ENCODE data around the gene MTCL1.

DNA sequence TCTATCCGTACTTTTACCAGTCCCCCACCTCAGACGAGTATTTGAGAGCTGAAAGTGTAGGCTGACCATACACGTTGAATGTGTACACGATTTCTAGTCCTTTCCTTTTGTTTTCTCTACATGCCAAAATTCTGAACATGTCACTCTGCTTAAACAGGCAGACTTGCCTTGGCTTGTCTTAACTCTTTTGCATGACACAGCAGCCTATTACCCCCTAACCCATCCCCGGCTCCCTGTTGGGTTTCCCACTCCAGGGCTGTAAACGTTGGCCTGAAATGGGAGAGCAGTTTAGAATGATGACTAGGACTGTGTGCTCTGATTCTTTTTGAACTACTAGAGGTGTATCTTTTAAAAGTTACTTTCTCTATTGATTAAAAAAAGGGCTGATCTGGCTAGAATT lies 19.1 kb downstream of the MTCL1 start:
- no peak for TF ChIP-seq ZNF274 (IDR thresholded peaks at IDR 0.05; ENCODE audit: low read depth, low read length)
- TF ChIP-seq SUZ12 (IDR thresholded peaks at IDR 0.05; ENCODE audit: extremely low read depth, insufficient read depth, insufficient read length) = no peak

Data from NT2/D1 (cell line).